Measurements from ENCODE around the gene MYL7. TPM values are rescaled to one million over a fixed set of nuclear protein-coding genes. Genes with fewer than 3 reads are reported as not detected.

Gene MYL7
- polyA plus RNA-seq, 1 of the 3 experiments (the other 2 are of a cell fraction) = not detected

- Histone ChIP-seq H3K27me3 (ENCODE audit: insufficient read depth) (no peaks in the 10 kb centered on the region), H3K9ac (no peak overlapping the region), H3K79me2 (ENCODE audit: insufficient read depth) (peaks cover 40% of the 10 kb centered on the region), H4K20me1 (ENCODE audit: insufficient read depth) (peaks cover 9% of the 10 kb centered on the region; the same call in 1 of the 2 replicates), H3K4me2 (no peak overlapping the region), H3K9me3 (no peaks in the 10 kb centered on the region), H3K36me3 (replicated peaks in 1 of 2; ENCODE audit: control insufficient read depth in 1 of 2, insufficient read depth in 2 of 2, low read length in 1 of 2) (peaks cover 26 to 68% of the 10 kb centered on the region in 2 experiments), H2AFZ (ENCODE audit: low read depth) (no peak overlapping the region), H3F3A (replicated peaks; ENCODE audit: insufficient read depth) (peaks cover 19% of the 10 kb centered on the region), H3K4me1 (ENCODE audit: control insufficient read depth in 1 of 2, insufficient read depth in 2 of 2, low read depth in 1 of 2, low read length in 1 of 2) (peaks cover 7 to 17% of the 10 kb centered on the region in 2 experiments; a peak in 3 of 4 replicates), H3K27ac (ENCODE audit: low read depth in 2 of 2, low read length in 1 of 2) (no peak overlapping the region), H3K4me3 (ENCODE audit: low read depth in 2 of 2, low read length in 1 of 2) (no peak overlapping the region), H3K9me2 (no peaks in the 10 kb centered on the region)
- CTCF ChIA-PET = no interaction called here
- DNase-seq = no peak
- no peak for TF ChIP-seq IRF3 (IDR thresholded peaks at IDR 0.05; ENCODE audit: low read depth, low read length)
- TF ChIP-seq MXI1 (IDR thresholded peaks at IDR 0.05; ENCODE audit: low read depth, low read length) = no peak
- no peak for TF ChIP-seq NRF1 (IDR thresholded peaks at IDR 0.05; ENCODE audit: low read depth, low read length)
- TF ChIP-seq FOSL2 (IDR thresholded peaks at IDR 0.05; ENCODE audit: borderline replicate concordance, low read depth) = no peak
- TF ChIP-seq ZBTB33 (IDR thresholded peaks at IDR 0.05; ENCODE audit: borderline replicate concordance, low read depth) = no peak
- no peak for TF ChIP-seq EP300 (IDR thresholded peaks at IDR 0.05; ENCODE audit: borderline replicate concordance in 1 of 2, low read depth in 1 of 2, low read length in 1 of 2)
- TF ChIP-seq EZH2phosphoT487 (IDR thresholded peaks at IDR 0.05; ENCODE audit: borderline replicate concordance, low read depth) = no peak
- TF ChIP-seq REST (IDR thresholded peaks at IDR 0.05; ENCODE audit: low read depth, low read length) = no peak
- no peak for TF ChIP-seq GATA2 (CRISPR knock-in tag; IDR thresholded peaks at IDR 0.05)
- no peak for TF ChIP-seq POLR2AphosphoS5 (IDR thresholded peaks at IDR 0.05; ENCODE audit: low read depth, low read length)
- TF ChIP-seq SIN3A (IDR thresholded peaks at IDR 0.05; ENCODE audit: borderline replicate concordance, low read depth, low read length) = no peak
- POLR2A ChIA-PET = no interaction called here
- 90% methylated on average over 13 of the region's 13 CpGs for WGBS (ENCODE audit: low lambda C conversion rate)
Observed at GRCh38 chr7:44117801-44118429, 23.2 kb downstream of the MYL7 start.
